COLO668 (cell line): Measurements from ENCODE around the gene GRIK3.

Source experiments
- DNase-seq: peaks from one replicate; lab custom pipeline; 2025; ENCODE audit not compliant: unreplicated experiment; lab: John Stamatoyannopoulos, UW

Gene GRIK3

DNA sequence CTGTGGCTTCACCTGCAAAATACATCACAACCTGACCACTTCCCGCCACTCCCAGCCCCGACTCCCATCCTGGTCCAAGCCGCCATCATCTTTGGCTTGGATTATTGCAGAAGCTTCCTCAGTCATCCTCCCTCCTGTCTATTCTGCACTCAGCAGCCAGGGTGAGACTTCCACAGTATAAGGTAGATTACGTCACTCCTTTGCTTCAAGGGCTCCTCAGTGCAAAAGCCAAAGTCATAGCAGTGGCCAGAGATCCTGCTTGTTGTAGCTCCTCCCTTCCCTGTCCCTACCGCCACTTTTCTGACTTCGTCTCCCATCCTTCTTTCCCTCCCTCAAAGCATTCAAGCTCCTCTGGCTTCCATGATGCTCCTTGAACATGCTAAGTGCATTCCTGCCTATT is 152.8 kb downstream of the GRIK3 start:
- no peak for DNase-seq

DNA sequence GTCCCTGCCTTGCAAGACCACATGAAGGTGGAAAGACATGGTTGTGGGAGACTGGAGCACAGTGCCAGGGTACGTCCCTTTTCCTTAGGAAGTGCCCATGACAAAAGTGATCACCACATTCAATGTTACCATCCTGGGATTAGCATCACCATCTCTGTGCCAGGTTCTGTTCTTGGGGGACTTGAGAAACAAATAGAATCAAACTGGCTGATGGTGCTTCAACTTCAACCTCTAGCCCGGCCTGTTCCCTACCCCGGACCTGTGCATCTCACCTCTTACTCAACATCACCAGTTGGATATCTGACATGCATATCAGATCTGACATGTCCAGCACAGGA is 153.3 kb downstream of the GRIK3 start:
- DNase-seq = no peak

DNA sequence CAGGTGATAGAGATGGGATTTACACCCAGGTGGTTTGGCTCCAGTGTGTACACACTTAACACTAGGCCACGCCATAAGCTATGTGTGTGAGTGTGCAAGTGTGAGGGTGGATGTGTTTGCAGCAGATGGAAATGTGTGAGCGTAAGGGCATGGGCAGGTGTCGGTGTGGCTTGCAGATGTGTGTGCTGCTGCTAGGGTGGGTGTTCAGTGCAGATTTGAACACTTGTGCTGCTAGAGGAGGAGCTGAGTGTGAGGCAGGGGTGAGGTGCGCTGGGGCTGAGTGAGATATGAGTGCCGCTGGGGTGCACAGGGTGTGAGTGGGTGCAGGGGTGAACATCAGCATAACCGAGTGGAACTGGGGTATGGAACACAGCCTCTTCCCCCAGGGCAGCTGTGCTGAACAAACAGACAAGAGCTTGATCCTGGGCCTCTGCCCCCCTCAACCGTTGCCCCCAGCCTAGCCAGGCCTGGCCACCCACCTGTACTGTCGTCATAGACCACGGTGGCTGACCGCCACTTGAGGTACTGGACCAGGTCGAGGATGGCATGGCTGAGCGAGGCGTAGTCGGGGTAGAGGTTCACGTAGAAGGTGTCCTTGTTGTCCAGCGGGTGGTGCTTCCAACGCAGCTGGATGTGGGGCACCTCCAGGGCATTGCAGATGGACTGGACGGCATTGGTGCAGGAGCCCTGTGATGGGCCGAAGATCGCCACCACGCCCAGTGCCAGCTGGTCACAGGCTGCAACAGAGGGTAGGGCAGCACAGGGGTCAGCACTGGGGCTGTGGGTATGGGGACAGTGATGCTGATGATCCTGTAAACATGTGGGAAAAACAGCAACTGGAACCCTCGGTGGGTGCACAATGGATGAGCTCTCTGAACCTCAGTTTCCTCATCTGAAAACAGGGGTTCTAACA is 153.9 kb downstream of the GRIK3 start:
- no peak for DNase-seq

DNA sequence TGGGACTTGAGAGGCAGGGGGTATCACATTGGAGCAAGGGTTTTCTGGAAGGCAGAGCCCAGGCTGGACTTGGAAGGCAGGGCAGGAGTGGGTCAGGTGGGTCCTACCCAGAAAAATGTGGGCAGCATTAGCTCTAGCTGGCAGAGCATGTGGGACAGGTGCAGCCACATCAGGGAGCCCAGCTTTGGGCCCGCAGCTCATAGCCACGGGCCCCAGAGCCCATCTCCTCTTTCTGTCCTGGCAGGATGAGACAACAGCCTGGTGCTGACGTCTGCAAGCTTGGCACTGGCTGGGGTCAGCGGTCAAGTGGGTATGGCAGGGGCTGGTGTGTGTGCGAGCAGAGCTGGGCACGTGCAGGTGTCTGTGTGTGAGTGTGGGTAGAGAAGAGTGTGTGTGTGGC is 154.7 kb downstream of the GRIK3 start:
- DNase-seq = no peak

DNA sequence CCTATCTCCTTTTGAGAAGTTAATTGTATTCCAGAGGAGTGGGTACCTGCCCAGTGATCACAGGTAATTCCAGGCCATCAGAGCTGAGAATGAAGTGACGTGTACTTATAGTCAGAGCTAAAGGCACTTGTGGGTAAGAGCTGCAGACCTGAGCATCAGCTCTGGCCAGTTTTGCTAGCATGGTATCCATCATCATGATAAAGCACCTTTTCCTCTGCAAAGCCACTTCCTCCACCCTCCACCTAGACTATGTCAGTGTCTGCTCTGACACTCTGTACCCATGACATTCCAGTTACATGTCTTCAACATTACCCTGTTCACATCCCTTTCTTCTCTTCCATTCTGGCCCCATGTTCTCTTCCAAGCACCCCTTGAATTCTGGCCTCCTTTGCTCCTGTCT is 157.3 kb downstream of the GRIK3 start:
- DNase-seq = no peak

DNA sequence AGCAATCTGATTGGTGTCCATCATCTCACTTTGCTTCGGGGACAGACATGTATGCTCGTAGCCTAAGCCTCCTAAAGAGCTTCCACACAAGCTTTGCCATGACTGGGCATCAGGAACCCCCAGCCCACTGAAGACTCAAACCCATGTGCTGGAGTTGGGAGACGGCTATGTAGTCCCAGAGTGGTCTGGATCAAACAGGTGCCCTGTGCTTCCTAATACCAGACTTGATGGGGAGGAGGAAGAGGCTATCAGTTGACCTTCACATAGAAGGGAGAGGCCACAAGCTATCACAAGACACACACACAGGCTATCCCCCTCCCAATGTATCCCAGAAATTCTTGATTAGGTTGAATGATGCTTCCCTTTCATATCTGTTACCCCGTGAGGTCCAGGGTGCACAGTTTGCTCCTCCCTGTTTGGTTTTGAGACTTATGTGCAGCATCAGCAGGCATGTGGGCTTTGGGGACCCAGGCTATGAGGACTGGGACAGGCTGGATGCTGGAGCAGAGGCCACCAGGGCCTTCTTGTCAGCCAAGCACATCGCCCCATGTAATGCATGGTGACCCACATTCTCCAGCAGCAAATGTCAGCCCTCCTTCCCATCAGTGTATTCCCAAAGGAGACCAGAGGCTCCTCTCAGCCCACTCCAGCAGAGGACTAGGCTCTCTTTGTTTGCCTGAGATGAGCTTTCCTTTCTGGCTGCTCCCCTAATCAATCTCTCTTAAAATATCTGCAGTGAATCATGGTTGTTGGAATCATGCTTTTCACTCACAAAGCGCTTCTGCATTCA is 159.8 kb downstream of the GRIK3 start:
- no peak for DNase-seq

DNA sequence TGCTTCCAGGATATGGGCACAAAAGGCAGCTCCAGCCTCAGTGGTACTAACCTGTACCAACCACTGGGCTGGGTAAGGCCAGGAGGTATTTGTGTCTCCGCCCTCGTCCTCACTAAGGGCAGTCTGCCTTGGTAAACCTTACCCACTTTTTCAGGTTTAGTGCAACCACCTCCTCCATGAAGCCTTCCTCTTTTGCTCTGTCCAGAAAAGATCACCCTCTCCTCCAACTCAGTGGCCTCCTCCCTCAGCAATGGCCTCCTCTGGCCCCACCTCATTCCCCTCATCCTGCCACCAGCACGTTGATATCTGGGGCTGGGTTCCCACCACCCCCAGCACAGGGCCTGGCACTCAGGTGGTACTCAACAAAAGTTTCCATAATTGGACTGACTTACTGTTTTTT is 161.5 kb downstream of the GRIK3 start:
- no peak for DNase-seq

DNA sequence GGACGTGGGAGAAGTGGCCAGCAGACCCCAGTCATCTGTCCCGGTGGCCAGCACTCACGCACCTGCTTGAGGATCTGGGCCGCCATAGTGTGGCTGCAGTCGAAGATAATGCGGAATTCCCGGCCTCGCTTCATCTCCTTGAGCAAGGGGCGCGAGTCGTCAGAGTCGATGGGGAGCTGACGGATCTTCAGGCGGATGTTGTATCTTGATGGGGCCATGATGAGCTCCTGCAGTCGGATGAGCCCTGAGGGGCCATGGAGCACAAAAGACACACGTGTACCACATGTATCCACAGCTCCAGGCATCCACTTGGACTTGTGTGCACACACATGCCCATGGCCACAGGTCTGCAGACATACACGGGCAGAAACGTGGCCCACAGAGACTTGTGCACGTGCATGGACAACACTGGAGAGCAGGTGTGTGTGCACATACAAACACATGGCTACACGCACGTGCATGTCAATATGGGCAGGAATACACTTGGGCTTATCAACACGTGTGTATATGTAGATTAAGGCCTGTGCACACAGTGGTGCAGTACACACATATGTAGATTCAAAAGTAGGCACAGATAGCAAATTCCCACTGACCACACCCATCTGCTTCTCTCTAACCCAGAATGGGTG is 162.1 kb downstream of the GRIK3 start:
- DNase-seq = no peak

DNA sequence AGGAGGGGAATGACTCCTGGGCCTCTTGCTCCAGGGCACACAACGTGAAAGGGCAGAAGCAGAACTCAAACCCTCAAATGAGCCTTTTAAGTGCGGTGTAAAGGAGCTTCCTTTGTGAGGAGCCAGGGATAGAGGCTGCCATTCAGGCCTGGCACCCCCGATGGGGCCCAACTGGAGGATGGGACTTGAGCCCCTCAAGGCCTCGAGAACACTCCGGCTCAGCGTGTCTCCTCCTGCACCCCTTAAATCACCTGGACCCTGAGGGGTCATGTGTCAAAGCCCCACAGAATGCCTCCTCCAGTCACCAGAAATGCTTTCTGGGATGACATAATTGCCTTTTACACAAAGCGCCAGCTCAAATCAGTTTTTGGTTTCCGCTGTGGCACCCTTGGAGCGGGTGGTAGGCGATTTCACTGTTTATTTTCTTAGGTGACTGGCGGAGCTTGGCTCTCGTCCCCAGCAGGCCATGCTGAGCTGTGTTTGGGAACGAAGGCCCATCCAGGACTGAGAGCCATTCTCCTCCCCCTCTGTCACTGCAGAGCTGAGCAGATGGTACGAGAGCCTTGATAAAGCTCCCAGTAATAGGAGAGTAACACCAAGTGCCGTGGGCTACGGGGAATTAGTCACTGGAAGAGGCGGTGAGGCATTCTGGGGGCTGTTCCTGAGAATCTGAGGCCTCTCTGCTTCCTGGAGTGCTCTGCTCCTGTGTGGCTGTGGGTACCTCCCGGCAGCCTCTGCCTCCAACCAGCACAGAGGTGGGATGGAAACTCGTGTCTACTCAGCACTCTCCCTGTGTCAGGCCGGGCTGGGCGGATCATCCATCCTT is 163.0 kb downstream of the GRIK3 start:
- DNase-seq = no peak

DNA sequence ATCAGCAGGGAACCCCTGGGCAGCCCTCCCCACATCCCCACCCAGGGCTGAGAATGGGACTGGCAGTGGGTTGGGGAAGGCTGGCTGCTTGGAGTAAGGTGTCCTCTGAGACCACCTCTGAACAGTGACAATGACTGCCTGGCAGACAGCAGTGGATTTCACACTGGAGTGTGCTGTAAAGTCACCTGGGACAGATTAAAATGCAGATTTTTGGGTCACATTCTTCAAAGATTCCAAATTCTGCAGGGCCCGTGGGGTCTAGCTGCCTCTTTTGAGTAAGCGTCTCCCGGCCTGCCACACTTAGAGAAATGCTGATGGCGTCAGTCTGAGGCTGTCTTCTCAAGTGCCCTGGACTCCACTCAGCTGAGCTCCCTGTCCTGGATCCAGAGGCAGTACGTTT is 164.5 kb downstream of the GRIK3 start:
- DNase-seq = no peak

DNA sequence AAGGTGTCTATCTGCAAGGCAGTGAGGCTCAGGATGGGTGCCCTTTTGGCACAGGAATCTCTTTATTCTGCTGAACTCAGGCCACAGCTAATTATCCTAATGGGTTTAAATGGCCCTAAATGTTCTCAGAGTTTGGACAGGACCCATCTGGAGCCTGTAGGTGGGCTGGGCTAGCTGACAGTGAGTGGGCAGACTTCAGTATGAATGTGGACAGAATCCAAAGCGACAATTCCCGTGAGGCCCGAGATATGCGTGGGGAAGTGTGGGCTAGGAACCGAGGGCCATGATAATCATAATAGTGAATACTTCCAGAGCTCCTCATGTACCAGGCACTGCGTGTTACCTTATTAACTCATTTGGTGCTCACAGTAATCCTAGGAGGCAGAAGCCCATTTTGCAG is 165.3 kb downstream of the GRIK3 start:
- no peak for DNase-seq

DNA sequence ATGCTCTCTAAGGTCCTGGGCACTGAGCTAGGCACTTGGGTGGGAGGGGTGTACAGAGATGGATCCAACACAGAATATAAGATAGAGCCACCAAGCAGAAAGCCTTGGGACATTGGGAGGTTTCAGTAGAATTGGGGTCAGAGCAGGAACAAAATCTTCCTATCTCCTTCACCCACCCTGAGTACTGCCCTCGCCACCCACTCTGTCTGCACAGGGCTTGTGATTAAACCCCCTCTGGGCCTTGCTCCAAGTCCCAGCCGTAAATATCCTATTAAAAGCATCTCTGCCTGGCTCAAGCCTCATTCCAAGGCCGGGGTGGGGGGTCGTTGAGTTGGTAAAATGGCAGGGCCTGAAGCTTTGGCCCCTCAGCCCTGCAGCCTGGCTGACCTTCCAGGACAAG is 166.7 kb downstream of the GRIK3 start:
- no peak for DNase-seq

DNA sequence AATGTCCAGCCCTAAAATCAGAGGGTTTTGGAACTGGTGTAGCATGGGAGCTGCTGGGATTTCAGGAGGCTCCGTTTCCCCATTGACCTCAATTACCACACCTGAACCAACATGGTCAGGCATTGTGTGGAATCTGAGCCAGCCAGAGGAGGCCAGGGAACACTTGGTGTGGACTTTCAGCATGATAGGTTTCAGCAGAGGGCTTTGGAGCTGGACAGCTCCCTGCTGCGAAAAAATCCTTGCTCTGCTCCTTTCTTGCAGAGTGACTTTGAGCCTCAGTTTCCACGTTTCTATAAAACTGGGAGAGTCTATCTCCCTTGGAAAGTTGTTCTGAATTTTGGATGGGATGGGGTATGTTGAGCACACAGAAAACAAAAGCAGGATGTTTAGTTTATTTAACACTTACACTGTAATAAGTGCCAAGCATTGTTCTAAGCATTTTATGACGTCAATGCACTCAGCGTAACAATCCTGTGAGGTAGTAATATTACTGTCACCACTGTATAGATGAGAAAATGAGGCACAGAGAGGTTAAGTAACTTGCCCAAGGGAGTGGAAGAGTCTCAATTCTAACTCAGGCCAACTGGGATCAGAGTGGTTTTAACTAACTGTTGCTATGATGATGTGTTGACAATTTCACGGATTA is 168.0 kb downstream of the GRIK3 start:
- no peak for DNase-seq

DNA sequence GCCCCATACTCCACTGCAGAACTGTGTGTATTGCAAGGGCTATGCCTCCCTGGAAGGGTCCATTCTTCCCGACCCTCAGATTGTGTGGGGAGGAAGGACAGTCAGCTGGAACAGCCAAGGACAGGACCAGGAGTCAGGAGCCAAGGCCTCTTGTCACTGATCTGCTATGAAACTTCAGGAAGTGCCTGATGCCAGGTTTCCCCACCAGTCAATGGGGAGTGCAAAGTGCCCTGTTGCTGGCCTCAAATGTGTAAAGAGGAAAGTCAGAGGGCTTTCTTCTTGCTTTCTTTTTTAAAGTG is 168.8 kb downstream of the GRIK3 start:
- no peak for DNase-seq

DNA sequence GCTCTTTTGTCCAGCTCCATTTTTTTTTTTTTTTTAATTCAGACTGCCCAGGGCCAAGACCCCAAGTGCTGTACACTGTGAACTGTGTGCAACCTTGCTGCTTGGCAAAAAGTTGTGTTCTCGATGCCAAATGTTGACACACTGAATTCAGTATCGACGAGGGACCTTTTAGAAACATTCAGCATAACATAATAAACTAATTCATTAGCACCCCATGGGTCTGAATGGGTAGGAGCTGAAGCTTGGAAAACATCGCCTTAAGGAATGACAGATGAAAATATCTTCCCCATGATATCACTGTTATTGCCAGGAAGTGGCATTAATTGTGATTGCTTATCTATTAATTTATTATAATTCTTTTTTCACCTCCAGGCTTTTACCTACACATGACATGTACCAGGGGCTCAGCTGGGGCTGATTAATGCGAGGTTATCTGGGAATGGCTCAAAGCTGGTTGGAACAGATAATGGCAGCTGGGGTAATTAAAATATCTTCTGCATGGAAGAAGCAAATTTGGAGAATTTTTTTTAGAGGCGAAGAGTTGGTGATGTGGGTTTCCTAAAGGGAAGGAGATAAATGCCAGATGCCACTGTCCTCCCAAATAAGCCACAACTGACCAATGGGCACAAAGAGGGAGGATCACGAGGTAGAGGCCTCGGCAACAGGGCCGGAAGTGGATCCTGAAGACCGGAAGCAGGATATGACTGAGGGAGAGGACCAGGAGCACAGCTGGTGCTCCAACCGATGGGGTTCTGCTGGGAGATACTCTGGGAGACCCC is 169.3 kb downstream of the GRIK3 start:
- no peak for DNase-seq

DNA sequence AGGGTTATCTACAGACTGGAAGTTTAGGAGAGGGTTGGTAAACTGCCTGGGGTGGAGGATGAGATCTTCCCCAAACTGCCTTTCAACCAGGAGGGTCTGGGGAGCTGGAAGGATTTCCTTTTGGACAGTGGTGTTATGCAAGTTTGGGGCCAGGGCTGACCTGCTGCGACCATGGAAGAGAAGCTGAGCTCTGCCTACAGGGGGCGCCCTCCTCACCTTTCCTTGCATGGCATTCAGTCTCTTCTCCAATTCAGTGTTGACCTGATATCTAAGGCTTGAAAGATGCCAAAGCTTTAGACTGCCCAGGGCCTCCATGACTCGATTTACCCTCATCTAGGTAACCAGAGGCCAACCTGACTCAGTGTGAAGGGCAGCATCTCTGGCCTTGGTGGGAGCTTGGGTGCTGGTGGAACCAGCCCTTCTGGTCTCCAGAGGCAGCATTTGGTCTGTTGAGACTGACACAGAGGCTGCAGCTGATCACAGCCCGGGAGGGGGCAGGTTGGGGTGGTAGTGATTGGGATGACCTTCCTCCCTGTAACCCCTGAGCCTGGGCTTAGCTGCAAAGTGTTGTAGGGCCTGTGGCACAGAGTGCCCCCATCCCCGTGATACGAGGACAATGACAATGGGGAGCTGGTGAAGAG is 170.0 kb downstream of the GRIK3 start:
- DNase-seq = peak; percentile 64

DNA sequence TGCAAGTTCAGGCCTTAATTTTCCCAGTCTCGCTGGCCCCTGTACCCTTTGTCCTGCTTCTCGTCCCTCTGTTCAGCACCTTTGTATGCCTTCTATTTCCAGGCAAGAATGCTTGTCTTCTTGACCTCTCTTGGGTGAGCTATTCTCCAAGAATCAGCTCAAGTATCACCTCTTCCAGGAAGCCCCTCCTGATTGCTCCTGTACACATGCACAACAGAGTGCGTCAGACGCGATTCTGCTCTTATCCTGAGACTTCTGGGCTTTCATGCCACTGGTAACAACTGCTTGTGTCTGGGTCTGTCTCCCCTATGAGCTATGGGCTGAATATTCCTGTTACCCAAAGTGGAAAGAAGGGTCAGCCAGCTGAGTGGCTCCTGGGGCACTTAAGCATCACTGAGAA is 170.8 kb downstream of the GRIK3 start:
- DNase-seq = no peak

DNA sequence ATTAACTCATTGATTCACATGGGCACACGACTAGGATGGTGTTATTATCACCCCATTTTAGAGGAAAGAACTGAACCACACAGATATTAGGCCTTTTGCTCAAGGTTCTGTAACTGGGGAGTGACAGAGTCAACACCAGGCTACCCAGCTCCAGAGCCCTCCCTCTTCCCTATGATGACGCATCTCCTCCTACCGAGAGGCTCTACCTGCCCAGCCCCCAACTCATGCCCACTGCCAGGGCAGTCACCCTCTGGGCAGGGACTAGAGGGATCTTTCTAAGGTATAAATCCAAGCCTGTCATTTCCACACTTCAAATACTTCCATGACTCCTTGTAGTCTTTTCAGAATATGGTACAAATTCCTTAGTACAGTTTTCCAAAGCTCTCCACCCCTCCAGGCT is 171.3 kb downstream of the GRIK3 start:
- no peak for DNase-seq

DNA sequence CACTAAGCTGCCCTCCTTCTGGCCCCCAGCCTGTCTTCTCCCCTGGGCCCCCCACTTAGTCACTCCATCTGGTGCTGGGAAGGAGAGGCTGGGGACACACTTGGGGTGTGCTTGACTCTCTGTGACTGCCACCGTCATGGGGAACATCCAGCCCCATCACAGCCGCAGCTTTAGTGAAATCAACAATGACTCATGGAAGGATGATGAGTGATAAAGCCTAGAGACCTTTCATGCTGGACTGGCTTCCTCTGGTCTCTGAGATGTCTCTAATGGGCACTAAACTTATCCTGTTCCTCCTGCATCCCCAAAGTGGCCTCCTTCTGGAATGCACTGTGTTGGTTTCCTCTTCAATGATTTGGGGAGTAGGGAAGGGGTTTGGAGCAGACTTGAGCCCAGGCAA is 172.9 kb downstream of the GRIK3 start:
- no peak for DNase-seq

DNA sequence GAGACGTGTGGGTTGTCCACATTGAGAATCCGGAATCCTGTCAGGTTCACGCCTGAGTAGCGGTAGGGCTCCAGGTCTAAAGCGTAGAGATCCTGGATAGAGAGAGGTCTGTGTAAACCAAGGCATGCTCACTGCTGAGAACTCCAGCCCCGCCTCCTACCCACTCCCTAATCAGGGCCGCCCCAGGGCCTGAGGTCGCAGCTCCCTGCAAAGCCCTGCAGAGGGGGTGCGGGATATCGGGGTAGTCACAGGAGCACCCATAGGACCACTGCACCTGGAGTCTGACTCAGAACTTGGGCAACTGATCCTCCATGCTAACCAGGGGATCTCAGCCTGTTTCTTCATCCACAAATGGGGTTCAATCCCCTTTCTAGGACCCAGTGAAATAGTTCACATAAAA is 174.4 kb downstream of the GRIK3 start:
- DNase-seq = no peak
